GM03348 (cell line): ENCODE results near the gene TTLL4.

Experiments
- DNase-seq: peaks from one replicate; pipeline ENCODE4 v3.0.0; 2012; ENCODE audit warnings: low spot score

The TTLL4 gene

GRCh38 chr2:218713922-218714321 is 3.3 kb downstream of the TTLL4 start:
- DNase-seq, result no peak

- DNase-seq, result no peak
Measured at GRCh38 chr2:218716070-218716469, 5.4 kb downstream of the TTLL4 start.

GRCh38 chr2:218717262-218717661 is 6.6 kb downstream of the TTLL4 start:
- DNase-seq, result no peak

GRCh38 chr2:218718058-218718457 is 7.4 kb downstream of the TTLL4 start:
- DNase-seq, result no peak

GRCh38 chr2:218719457-218719856 is 8.8 kb downstream of the TTLL4 start:
- DNase-seq, result no peak

GRCh38 chr2:218720048-218721041 is 9.7 kb downstream of the TTLL4 start:
- no peak for DNase-seq

- DNase-seq, result no peak
Measured at GRCh38 chr2:218721488-218721887, 10.9 kb downstream of the TTLL4 start.

GRCh38 chr2:218721934-218722333 is 11.3 kb downstream of the TTLL4 start:
- DNase-seq, result no peak

GRCh38 chr2:218722419-218722818 is 11.8 kb downstream of the TTLL4 start:
- DNase-seq, result no peak

GRCh38 chr2:218722876-218723785 is 12.5 kb downstream of the TTLL4 start:
- DNase-seq, result no peak

GRCh38 chr2:218726004-218726574 is 15.5 kb downstream of the TTLL4 start:
- no peak for DNase-seq

- DNase-seq, result no peak
Measured at GRCh38 chr2:218727502-218728165, 17.0 kb downstream of the TTLL4 start.

- DNase-seq, result no peak
Measured at GRCh38 chr2:218729640-218730039, 19.0 kb downstream of the TTLL4 start.

- no peak for DNase-seq
Measured at GRCh38 chr2:218732052-218732760, 21.6 kb downstream of the TTLL4 start.

GRCh38 chr2:218732761-218733158 is 22.1 kb downstream of the TTLL4 start:
- DNase-seq, result no peak

GRCh38 chr2:218733171-218734021 is 22.8 kb downstream of the TTLL4 start:
- DNase-seq, result peak; percentile 51

- no peak for DNase-seq
Measured at GRCh38 chr2:218734190-218734975, 23.7 kb downstream of the TTLL4 start.

GRCh38 chr2:218736531-218736930 is 25.9 kb downstream of the TTLL4 start:
- DNase-seq, result no peak

- no peak for DNase-seq
Measured at GRCh38 chr2:218743068-218743467, 32.4 kb downstream of the TTLL4 start.
